GM18499 (cell line): ENCODE data around the gene RPTOR.

Source experiments
- ATAC-seq: cut with Tn5 transposase; IDR thresholded peaks from one replicate; pipeline ENCODE4 v1.9.1; 2021; ENCODE audit warnings: moderate number of reproducible peaks; ENCODE audit not compliant: insufficient read depth, unreplicated experiment

The RPTOR gene

GRCh38 chr17:80926591-80927250 is 382.1 kb downstream of the RPTOR start:
- no peak for ATAC-seq

GRCh38 chr17:80927791-80928216 is 383.2 kb downstream of the RPTOR start:
- ATAC-seq: no peak

DNA sequence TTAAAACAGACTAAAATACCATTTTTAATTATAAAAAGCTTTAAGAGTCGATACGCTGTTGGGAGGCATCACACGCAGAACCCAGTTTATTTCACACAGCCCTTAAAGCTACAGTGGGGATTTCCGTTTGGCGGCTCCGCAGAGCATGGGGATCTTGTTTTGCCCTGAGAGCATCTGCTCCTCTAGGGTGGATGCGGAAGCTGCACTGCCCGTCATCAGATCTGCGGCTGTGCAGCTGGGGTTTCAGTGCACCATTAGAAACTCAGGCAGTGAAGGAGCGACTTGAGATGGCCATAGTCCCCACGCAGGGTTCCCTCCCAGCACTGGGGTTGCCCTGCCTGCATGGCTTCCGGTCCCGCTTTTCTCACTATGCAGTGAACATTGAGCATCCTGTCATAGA is 384.8 kb downstream of the RPTOR start:
- ATAC-seq: no peak

- no peak for ATAC-seq
Observed at GRCh38 chr17:80930335-80931279, 386.0 kb downstream of the RPTOR start.

GRCh38 chr17:80931421-80932265 is 387.0 kb downstream of the RPTOR start:
- ATAC-seq: no peak

DNA sequence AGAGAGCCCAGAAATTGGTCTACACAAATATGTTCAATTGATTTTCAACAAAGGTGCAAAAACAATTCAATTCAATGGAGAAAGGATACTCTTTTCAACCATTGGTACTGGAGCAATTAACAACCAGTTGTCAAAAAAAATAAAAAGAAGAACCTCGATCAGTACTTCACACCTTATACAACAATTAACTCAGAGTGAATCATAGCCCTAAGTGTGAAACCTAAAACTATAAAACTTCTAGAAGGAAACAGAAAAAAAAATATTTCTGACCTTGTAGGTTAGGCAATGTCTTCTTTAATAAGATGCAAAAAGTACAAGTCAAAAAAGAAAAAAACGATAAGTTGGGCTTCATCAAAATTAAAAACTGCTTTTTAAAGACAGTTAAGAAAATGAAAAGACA is 390.9 kb downstream of the RPTOR start:
- no peak for ATAC-seq

GRCh38 chr17:80936218-80936617 is 391.6 kb downstream of the RPTOR start:
- ATAC-seq: no peak

GRCh38 chr17:80936723-80937122 is 392.1 kb downstream of the RPTOR start:
- ATAC-seq: no peak

DNA sequence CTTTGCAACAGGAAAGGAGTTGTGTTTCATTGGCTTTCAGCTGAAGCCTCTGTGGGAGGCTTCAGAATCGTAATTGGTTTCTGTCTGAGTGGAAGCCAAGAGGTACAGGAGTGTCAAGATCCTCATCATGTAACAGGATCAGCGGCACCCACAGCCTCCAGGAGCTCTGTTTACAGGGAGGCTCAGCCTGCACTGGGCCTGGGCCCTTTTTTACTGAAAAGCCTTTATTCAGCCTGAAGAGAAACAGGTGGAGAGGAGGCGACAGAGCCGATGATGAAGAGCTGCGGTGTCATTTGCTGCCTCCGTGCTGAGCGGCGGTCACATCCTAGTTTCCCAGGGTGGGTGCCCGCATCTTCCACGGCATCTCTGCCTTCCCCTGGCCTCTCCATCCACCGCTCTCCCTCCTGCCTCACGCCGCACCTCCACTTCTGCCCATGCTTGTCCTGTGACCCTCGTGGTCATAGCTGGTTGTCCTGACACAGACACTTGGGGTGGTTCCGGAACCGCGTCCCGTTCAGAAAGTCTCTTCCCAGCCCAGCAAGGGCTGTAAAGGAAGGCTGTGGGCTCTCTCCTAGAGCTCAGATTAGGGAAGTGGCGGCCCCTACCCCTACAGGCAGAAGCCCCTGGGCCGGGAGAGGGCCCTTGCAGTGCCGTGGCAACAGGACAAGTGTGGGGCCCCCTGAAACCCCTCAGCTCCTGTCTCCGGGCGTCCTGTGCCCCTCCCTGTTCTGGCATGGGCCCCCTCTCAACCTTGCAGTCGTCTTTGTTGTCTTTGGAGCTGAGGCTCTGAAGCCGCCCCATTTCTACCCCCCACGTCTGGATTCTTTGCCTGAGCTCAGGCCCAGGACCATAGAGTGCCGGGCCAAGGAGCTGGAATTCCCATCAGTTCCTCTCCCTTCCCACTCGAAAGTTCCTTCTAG is 393.1 kb downstream of the RPTOR start:
- no peak for ATAC-seq

DNA sequence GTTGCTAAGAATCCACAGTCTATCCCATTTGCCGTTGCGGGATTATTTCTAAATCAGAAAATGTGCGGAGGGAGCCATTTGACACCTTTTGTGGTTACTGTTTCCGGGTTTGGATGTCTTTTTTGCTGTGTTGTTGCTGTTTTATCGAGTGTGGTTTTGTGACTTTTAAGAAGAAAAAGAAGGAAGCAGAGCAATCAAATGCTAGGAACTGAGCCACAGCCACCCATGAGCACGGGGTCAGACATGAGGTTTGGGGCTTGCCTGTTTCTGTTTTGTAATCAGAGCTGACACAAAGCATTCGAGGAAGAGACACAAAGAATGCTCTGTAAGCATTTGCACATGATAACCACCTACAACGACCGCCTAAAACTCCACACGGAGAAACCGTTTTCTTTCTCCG is 393.9 kb downstream of the RPTOR start:
- no peak for ATAC-seq

DNA sequence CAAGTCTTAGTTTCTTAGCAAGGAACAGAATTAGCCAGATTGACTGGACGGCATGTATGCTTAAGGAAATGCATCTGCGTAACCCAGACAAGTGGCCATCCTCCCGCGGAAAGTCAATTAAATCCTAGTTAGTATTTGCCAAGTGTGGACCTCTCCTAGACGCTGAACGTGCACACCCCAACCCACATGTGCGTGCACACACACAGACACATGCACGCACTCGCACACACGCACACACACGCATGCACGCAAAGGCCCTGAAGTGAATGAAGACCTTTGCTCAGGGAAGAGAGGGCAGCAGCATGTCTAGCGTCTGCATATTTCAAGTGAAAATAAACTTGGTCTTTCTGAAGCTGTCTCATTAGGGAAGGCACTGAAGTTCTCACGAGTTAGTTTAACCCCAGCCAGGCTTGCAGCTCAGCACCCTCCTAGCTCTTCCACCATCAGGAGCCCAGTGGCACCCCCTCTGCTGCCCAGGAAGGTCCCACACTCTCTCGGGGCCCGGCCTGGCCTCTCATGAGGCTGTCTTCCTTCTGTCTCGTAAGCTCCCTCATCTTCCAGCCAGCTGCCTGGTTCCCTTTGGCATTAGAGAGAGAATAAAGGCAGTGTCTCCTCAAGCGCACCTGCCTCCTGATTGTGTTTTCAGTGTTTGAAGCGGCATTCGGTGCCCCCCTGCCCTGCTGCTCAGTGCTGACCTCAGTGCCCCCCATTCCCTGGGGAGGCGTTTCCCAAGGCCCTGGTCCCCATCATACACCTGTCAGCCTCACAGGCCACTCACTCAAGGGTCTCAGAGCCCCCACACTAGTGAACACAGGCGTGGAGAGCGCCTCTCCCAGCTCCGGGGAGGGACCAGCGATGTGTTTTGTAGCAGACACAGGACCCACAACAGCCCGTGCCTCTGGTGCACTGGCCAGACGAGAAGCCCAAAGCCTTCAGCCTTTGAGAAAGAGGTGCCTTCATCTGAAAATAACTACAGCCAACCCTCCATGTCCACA is 394.8 kb downstream of the RPTOR start:
- no peak for ATAC-seq

DNA sequence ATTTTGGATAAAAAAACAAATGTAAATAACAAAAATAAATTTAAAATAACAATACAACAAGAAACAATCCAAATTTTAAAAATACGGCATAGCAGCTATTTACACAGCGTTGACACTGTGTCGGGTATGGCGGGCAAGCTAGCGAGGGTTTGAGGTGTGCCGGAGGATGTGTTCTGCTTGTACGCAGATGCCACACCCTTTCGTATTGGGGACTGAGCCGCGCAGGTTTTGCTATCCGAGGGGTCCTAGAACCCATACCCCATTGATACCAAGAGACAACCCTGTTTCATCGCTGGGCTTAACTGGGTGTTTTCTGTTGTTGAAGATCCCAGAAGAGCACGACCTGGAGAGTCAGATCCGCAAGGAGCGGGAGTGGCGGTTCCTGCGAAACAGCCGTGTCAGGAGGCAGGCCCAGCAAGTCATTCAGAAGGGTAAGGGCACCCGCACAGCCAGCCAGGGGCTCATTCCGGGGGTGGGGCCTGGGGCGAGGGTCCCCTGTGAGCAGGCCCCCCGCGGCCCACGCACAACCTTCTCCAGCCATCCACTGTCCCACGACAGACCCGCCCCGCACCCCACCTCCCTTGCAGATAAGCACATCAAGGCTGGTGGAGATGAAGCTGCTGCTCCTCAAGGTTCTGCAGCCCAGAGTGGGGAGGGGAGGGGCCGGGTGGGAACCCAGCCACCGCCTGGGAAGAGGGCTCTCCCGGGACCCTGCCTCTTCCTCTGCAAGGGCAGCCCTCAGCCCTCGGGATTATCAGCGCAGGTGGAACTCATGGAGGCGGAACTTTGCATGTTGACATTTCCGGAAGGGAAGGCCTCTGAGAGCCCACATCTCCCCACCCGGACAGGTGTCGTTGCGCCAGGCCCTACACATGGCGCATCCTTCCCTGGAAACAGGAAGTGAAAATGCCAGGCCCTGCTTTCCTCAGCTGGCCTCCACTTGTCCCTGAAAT is 395.8 kb downstream of the RPTOR start:
- ATAC-seq: no peak

DNA sequence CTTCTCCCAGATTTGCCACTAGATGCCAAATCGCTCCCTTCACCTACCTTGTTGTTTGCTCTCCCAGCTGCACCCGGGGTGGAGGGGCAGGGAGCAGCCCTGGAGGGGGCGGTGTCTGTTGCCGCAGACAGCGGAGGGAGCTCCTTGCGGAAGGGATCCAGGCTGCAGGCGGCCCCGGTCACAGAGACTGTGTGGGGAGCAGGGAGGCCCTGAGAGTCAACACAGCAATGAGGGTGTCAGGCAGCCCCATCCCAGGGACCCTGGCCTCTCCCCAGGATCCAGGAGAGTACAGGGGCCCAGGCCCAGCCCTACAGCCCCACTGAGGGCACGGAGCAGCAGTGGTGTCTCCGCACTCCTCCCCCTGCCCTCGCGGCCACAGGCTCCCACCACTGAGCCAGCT is 396.5 kb downstream of the RPTOR start:
- ATAC-seq: no peak

DNA sequence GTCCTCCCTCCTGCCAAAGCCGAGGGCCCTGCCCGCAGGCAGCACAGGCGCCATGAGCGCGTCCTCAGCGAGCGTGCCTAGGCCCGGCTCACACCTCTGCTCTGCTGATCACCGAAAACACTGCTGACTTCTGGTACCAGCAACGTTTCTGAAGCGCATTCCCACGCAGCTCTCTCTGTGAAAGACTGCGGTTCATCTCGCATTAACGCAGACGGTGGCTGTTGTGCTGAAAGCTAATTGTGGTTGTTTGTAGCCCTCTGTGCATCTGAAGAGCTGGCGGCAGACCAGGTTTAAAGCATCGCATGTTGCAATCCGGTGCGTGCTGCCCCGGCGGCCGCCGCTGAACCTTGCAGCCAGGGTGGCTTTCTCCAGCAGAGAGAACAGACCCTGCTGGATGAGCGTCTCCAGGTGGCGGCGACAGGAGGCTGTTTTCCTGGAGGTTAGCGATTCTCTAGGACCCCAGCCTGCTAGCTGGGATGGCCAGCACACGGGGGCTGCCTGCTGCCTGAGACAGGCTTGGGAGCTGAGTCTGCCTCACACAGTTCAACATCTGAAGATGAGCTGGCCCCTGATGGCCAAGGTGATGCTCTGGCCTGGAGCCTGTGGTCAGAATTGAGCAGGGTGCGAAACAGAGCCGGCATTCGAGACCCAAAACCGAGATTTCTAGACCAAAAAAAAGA is 397.2 kb downstream of the RPTOR start:
- ATAC-seq: no peak

DNA sequence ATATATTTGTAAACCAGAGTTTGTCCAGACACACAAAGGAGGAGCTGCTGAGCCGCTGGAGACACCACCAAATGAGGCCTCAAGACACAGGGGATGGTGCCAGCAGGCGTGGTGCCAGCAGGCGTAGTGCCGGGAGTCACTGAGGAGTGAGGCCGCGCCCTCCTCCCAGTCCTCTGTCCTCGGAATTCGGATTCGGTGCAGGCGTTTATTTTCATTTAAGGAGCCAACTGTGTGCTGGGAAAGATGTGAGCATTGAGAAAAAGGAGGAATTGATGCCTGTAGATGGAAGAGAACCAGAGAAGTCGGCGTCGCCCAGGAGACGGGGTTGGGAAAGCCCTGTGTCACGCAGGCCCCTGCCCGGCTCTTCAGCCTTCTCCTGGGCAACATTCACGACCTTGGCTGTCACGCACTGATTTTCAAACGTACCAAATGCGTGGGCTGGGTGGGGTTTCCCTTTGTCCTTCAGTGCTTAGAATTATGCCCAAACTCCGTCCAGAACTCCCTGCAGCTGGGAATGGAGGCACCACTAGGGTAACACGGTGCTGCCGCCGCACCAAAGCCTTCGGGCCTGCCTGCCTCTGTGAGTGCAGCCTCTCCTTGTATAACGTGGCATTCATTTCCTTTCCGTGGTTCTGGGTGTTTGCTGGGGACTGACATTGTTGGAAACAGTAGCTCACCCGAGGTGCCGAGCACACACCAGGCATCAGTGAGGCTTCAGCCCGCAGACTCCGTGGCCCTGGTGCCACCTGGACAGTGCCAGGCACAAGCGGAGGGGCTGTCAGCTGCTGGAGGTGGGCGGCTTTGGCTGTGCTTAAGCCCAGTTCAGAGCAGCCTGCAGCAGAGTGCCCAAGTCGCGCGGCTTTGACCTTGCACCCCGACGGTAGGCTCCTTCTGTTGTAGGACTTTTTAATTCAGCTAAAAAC is 398.0 kb downstream of the RPTOR start:
- ATAC-seq: no peak
